Stromal cell of bone marrow (primary cell): ENCODE data around the gene COL1A2.
A peak's percentile ranks its signal among the peaks of the same experiment; 100 is the strongest.

Source experiments
- DNase-seq: peaks from one replicate; pipeline ENCODE4 v3.0.0-alpha.2; 2012; ENCODE audit warnings: low read depth

COL1A2 gene

GRCh38 chr7:94394437-94395140 is at the start of gene COL1A2:
Gene COL1A2, plus strand, starts transcription at chr7:94394895. Its CDS starts 137 bp downstream, at chr7:94395032.
- peak; percentile 98 for DNase-seq

GRCh38 chr7:94345907-94346306 is 48.8 kb upstream of the COL1A2 start:
- no peak for DNase-seq

- peak; percentile 97 for DNase-seq
Measured at GRCh38 chr7:94348142-94348541, 46.6 kb upstream of the COL1A2 start.

- DNase-seq = no peak
Measured at GRCh38 chr7:94350734-94351133, 44.0 kb upstream of the COL1A2 start.

- DNase-seq = no peak
Measured at GRCh38 chr7:94351703-94352102, 43.0 kb upstream of the COL1A2 start.

- DNase-seq = no peak
Measured at GRCh38 chr7:94352887-94353286, 41.8 kb upstream of the COL1A2 start.

GRCh38 chr7:94354953-94355352 is 39.7 kb upstream of the COL1A2 start:
- no peak for DNase-seq

- peak; percentile 44 for DNase-seq
Measured at GRCh38 chr7:94355454-94355853, 39.2 kb upstream of the COL1A2 start.

- peak; percentile 55 for DNase-seq
Measured at GRCh38 chr7:94357076-94357475, 37.6 kb upstream of the COL1A2 start.

- DNase-seq = no peak
Measured at GRCh38 chr7:94360926-94361325, 33.8 kb upstream of the COL1A2 start.

- no peak for DNase-seq
Measured at GRCh38 chr7:94362276-94362675, 32.4 kb upstream of the COL1A2 start.

- DNase-seq = no peak
Measured at GRCh38 chr7:94364816-94365215, 29.9 kb upstream of the COL1A2 start.

- no peak for DNase-seq
Measured at GRCh38 chr7:94366163-94366562, 28.5 kb upstream of the COL1A2 start.

- no peak for DNase-seq
Measured at GRCh38 chr7:94366832-94367231, 27.9 kb upstream of the COL1A2 start.

GRCh38 chr7:94367949-94368348 is 26.7 kb upstream of the COL1A2 start:
- peak; percentile 77 for DNase-seq

- peak; percentile 89 for DNase-seq
Measured at GRCh38 chr7:94368371-94368791, 26.3 kb upstream of the COL1A2 start.

GRCh38 chr7:94374231-94374630 is 20.5 kb upstream of the COL1A2 start:
- DNase-seq = peak; percentile 94

GRCh38 chr7:94374721-94375566 is 19.8 kb upstream of the COL1A2 start:
- DNase-seq = peak; percentile 92

GRCh38 chr7:94375691-94376090 is 19.0 kb upstream of the COL1A2 start:
- peak; percentile 94 for DNase-seq

GRCh38 chr7:94376281-94376680 is 18.4 kb upstream of the COL1A2 start:
- DNase-seq = no peak

- no peak for DNase-seq
Measured at GRCh38 chr7:94378356-94378755, 16.3 kb upstream of the COL1A2 start.

GRCh38 chr7:94380264-94380663 is 14.4 kb upstream of the COL1A2 start:
- no peak for DNase-seq

GRCh38 chr7:94382132-94382531 is 12.6 kb upstream of the COL1A2 start:
- DNase-seq = no peak
